Renal cortical epithelial cell (primary cell): Measurements from ENCODE around the gene RAD50. TPM values are rescaled to one million over a fixed set of nuclear protein-coding genes. Genes with fewer than 3 reads are reported as not detected.
A peak's percentile ranks its signal among the peaks of the same experiment; 100 is the strongest.

Experiments used
- DNase-seq: peaks from one replicate; pipeline ENCODE4 v3.0.0-alpha.2; 2011; ENCODE audit warnings: low read depth
- total RNA-seq: library from RNA; depleted of rRNA; stranded (reverse); fragments of >200 nt; gene quantifications from 2 replicates; pipeline ENCODE4 v1.2.3, GENCODE V29; 2014

The RAD50 gene
- total RNA-seq, 1 donor from 2014 or later, result 58.0 TPM

GRCh38 chr5:132661231-132662003 lies 104.6 kb downstream of the RAD50 start:
- no peak for DNase-seq

- DNase-seq, result no peak
Observed at GRCh38 chr5:132662004-132662401, 105.2 kb downstream of the RAD50 start.

GRCh38 chr5:132662925-132663770 lies 106.4 kb downstream of the RAD50 start:
- DNase-seq, result no peak

- no peak for DNase-seq
Observed at GRCh38 chr5:132663771-132664695, 107.3 kb downstream of the RAD50 start.

- DNase-seq, result no peak
Observed at GRCh38 chr5:132664696-132665209, 108.0 kb downstream of the RAD50 start.

- DNase-seq, result no peak
Observed at GRCh38 chr5:132665574-132666080, 108.8 kb downstream of the RAD50 start.

GRCh38 chr5:132666310-132667123 lies 109.7 kb downstream of the RAD50 start:
- DNase-seq, result no peak

- no peak for DNase-seq
Observed at GRCh38 chr5:132667309-132667708, 110.5 kb downstream of the RAD50 start.

- DNase-seq, result no peak
Observed at GRCh38 chr5:132667761-132668705, 111.3 kb downstream of the RAD50 start.

GRCh38 chr5:132668706-132669454 lies 112.1 kb downstream of the RAD50 start:
- no peak for DNase-seq

GRCh38 chr5:132669455-132669820 lies 112.7 kb downstream of the RAD50 start:
- no peak for DNase-seq

- DNase-seq, result no peak
Observed at GRCh38 chr5:132669966-132670882, 113.4 kb downstream of the RAD50 start.

- no peak for DNase-seq
Observed at GRCh38 chr5:132671000-132671399, 114.2 kb downstream of the RAD50 start.

- DNase-seq, result no peak
Observed at GRCh38 chr5:132673488-132673887, 116.7 kb downstream of the RAD50 start.

GRCh38 chr5:132673939-132674630 lies 117.3 kb downstream of the RAD50 start, which contains the start of gene IL4:
IL4 (plus strand) TSS chr5:132673989; CDS start chr5:132674051, 62 bp downstream.
- DNase-seq, result no peak

- peak; percentile 93 for DNase-seq
Observed at GRCh38 chr5:132674671-132675506, 118.1 kb downstream of the RAD50 start.
